KMS-11 (cell line): ENCODE measurements around the gene GJD2.

Experiments used
- H2AFZ ChIP-seq: fragments of 200-600 bp; sonication (generic); 2 replicates; pipeline ENCODE4 v1.6.1; 2016; ENCODE audit warnings: antibody characterized with exemption, mixed run types, low read depth
- H3K27ac ChIP-seq: fragments of 200-600 bp; sonication (generic); 2 replicates; pipeline ENCODE4 v1.6.1; 2016; ENCODE audit warnings: mild to moderate bottlenecking, mixed run types
- H3K27me3 ChIP-seq: fragments of 200-600 bp; sonication (generic); 2 replicates; pipeline ENCODE4 v1.6.1; 2017; ENCODE audit warnings: mild to moderate bottlenecking, low read depth, mixed run types, moderate library complexity; ENCODE audit not compliant: insufficient read depth
- H3K36me3 ChIP-seq: fragments of 200-600 bp; sonication (generic); 2 replicates; pipeline ENCODE4 v1.6.1; 2017; ENCODE audit warnings: mild to moderate bottlenecking, mixed run types; ENCODE audit not compliant: insufficient read depth
- H3K4me1 ChIP-seq: fragments of 200-600 bp; sonication (generic); 2 replicates; pipeline ENCODE4 v1.6.1; 2016; ENCODE audit warnings: mild to moderate bottlenecking, low read depth, mixed run types; ENCODE audit not compliant: poor library complexity, severe bottlenecking
- H3K4me2 ChIP-seq: fragments of 200-600 bp; sonication (generic); 2 replicates; pipeline ENCODE4 v1.7.0; 2016; ENCODE audit warnings: mild to moderate bottlenecking, mixed run types
- H3K4me3 ChIP-seq: fragments of 200-600 bp; sonication (generic); IDR thresholded peaks from 2 replicates; pipeline ENCODE4 v1.6.1; 2017; ENCODE audit warnings: low read depth, low read length, mixed read lengths; ENCODE audit not compliant: insufficient read depth
- H3K79me2 ChIP-seq: fragments of 200-600 bp; sonication (generic); 2 replicates; pipeline ENCODE4 v1.6.1; 2016; ENCODE audit warnings: low read depth, mixed run types; ENCODE audit not compliant: insufficient read depth
- H3K9ac ChIP-seq: fragments of 200-600 bp; sonication (generic); 2 replicates; pipeline ENCODE4 v1.6.1; 2016; ENCODE audit warnings: mild to moderate bottlenecking, mixed run types
- H4K20me1 ChIP-seq: fragments of 200-600 bp; sonication (generic); 2 replicates; pipeline ENCODE4 v1.6.1; 2016; ENCODE audit warnings: mild to moderate bottlenecking, mixed run types; ENCODE audit not compliant: insufficient read depth
- CTCF ChIP-seq: fragments of 200-600 bp; sonication (generic); conservative IDR thresholded peaks from 2 replicates; pipeline ENCODE4 v1.6.1; 2017; ENCODE audit warnings: low read depth, mild to moderate bottlenecking, antibody characterized with exemption, low read length, moderate library complexity, mixed read lengths

GJD2 gene

GRCh38 chr15:34754674-34755418 is at the start of gene GJD2:
Gene GJD2, minus strand, starts transcription at chr15:34754998. Its CDS starts 510 bp downstream, at chr15:34754488.
- no peak within 1 kb of the TSS for H3K4me2 ChIP-seq
- H3K4me3 ChIP-seq, result no peak within 1 kb of the TSS
- H3K27me3 ChIP-seq, result no peaks in the 10 kb centered on the region
- no peaks in the 10 kb centered on the region for H3K79me2 ChIP-seq
- no peaks in the 10 kb centered on the region for H4K20me1 ChIP-seq
- no peak for TF ChIP-seq CTCF
- no peak within 1 kb of the TSS for H3K9ac ChIP-seq
- H2AFZ ChIP-seq, result no peak within 1 kb of the TSS
- no peaks in the 10 kb centered on the region for H3K4me1 ChIP-seq
- H3K27ac ChIP-seq, result no peak within 1 kb of the TSS
- H3K36me3 ChIP-seq, result no peaks in the 10 kb centered on the region

- Histone ChIP-seq H3K79me2 (no peaks in the 10 kb centered on the region), H3K36me3 (no peaks in the 10 kb centered on the region), H3K4me2 (no peak overlapping the region), H2AFZ (no peak overlapping the region), H3K27ac (no peak overlapping the region), H3K9ac (no peak overlapping the region), H3K4me1 (no peaks in the 10 kb centered on the region), H4K20me1 (no peaks in the 10 kb centered on the region), H3K27me3 (no peaks in the 10 kb centered on the region), H3K4me3 (no peak overlapping the region)
- no peak for TF ChIP-seq CTCF
Observed at GRCh38 chr15:34804113-34804512, 49.3 kb upstream of the GJD2 start.

- no peaks in the 10 kb centered on the region for H3K36me3 ChIP-seq
- no peaks in the 10 kb centered on the region for H4K20me1 ChIP-seq
- no peak overlapping the region for H3K27ac ChIP-seq
- no peak overlapping the region for H3K4me3 ChIP-seq
- no peak overlapping the region for H3K9ac ChIP-seq
- no peaks in the 10 kb centered on the region for H3K79me2 ChIP-seq
- no peaks in the 10 kb centered on the region for H3K27me3 ChIP-seq
- H3K4me1 ChIP-seq, result no peaks in the 10 kb centered on the region
- TF ChIP-seq CTCF, result no peak
- H2AFZ ChIP-seq, result no peak overlapping the region
- H3K4me2 ChIP-seq, result no peak overlapping the region
Observed at GRCh38 chr15:34802803-34803750, 48.3 kb upstream of the GJD2 start.

- no peak overlapping the region for H3K4me2 ChIP-seq
- no peak for TF ChIP-seq CTCF
- no peaks in the 10 kb centered on the region for H3K36me3 ChIP-seq
- no peaks in the 10 kb centered on the region for H3K4me1 ChIP-seq
- no peak overlapping the region for H3K9ac ChIP-seq
- H3K4me3 ChIP-seq, result no peak overlapping the region
- no peak overlapping the region for H2AFZ ChIP-seq
- no peaks in the 10 kb centered on the region for H3K79me2 ChIP-seq
- no peaks in the 10 kb centered on the region for H3K27me3 ChIP-seq
- H4K20me1 ChIP-seq, result no peaks in the 10 kb centered on the region
- no peak overlapping the region for H3K27ac ChIP-seq
Observed at GRCh38 chr15:34802371-34802770, 47.6 kb upstream of the GJD2 start.
